ENCODE measurements around the gene WDSUB1.

- no peak for TF ChIP-seq EZH2 (IDR thresholded peaks at IDR 0.05; ENCODE audit: borderline replicate concordance, low read depth, low read length, severe bottlenecking)
- no peak for TF ChIP-seq CTCF (IDR thresholded peaks at IDR 0.05; ENCODE audit: extremely low read depth in 1 of 2, insufficient read depth in 1 of 2, low read depth in 1 of 2, low read length in 2 of 2)
- no peak for TF ChIP-seq FOS (IDR thresholded peaks at IDR 0.05; ENCODE audit: borderline replicate concordance, insufficient read depth, low read length)
Measured at GRCh38 chr2:159262904-159263303, 23.6 kb downstream of the WDSUB1 start.
